Activated naive CD8-positive, alpha-beta T cell treated with anti-CD3 and anti-CD28 coated beads, Interleukin-2, amount 50 U/mL, for 16 hours (primary cell): Measurements from ENCODE around the gene RPS6KC1.
"Not testable (repeated sequence)": the region's sequence is repeated elsewhere in the genome, so short reads cannot be mapped to it uniquely, and the experiment has no call there.

Experiments used
- DNase-seq: peaks from one replicate; pipeline ENCODE4 v3.0.0-alpha.2; 2020; ENCODE audit warnings: low read depth, low spot score

Gene RPS6KC1

GRCh38 chr1:213055767-213056166 is 4.7 kb downstream of the RPS6KC1 start:
- no peak for DNase-seq

DNA sequence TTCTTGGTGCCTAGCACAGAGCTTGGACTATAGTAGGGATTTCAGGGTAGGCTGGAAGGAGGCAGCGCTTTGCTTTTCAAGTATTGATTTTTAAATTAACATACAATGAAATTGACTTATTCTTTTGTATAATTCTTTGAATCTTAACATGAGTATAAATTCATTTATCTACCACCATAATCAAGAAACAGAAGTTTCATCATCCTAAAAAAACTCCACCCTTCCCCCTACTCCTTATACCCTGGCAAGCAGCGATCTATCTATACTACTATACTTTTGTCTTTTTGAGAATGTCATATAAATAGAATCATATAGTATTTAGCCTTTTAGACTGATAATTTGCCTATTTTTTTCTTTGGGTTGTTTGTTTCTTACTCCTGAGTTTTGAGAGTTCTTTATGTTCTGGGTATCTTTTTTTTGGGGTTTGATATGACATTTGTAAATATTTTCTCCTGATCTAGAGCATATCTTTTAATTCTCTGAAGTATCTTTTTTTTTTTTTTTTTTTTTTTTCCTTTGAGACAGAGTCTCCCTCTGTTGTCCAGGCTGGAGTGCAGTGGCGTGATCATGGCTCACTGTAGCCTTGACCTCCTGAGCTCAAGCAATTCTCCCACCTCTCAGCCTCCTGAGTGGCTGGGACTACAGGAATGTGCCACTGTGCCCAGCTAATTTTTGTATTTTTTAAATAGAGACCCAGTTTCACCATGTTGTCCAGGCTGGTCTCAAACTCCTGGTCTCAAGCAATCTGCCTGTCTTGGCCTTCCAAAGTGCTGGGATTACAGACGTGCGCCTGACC is 6.4 kb downstream of the RPS6KC1 start:
- DNase-seq: no peak

GRCh38 chr1:213060836-213061235 is 9.8 kb downstream of the RPS6KC1 start:
- no peak for DNase-seq

GRCh38 chr1:213061263-213061662 is 10.2 kb downstream of the RPS6KC1 start:
- no peak for DNase-seq

DNA sequence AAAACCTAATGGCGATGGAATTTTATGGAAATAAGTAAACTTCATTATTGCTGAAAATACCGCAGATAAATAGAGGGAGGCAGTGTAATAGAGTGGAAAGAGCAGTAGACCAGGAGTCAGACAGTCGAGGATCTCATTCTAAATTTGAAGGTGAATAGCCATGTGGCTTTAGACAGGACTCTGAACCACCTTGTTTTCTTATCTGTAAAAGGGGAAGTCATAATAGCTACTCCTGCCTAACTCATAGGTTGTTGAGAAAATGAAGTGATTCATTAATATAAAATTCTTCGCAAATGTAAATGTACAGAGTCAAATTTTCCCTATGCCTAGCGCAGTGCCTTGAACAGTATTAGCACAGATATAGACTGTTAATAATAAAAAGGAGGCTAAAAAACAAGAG is 14.8 kb downstream of the RPS6KC1 start:
- DNase-seq: no peak

DNA sequence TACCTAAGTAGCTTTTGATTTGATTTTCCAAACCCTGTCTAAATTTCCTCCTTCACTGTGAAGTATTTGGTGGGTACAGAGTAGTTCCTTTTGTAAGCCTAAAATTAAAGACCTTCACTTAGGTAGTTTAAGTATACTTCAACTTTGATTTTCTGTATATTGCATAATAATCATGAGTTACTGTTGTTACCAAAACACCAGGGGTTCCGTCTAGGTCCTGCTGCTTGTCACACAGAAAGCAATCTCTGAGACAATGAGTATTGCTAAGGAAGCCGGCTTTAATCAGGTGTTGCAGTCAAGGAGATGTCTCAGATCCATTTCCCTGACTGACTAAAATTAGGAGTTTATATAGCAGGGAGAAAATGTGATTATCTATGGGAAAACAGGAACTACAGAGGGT is 15.3 kb downstream of the RPS6KC1 start:
- DNase-seq: no peak

DNA sequence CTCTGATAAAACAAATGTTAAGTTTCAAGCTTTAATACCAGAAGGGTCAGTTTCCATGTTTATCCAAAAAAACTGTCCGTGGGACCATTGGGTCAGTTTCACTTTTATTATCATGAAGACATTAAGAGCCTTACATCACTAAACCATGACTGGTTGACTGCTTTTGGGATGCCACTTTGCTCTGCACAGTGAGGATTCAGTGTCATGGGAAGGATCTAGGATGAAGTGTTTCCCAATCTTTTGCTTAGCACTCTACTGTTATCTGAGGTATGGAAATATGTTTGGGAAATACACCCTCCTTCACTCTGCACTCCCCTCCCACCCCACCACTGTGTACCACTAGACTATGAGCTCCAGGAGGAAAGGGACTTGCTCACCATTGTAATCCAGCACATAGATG is 16.3 kb downstream of the RPS6KC1 start:
- DNase-seq: no peak

- no peak for DNase-seq
Measured at GRCh38 chr1:213070406-213070805, 19.4 kb downstream of the RPS6KC1 start.

- no peak for DNase-seq
Measured at GRCh38 chr1:213075725-213076124, 24.7 kb downstream of the RPS6KC1 start.

DNA sequence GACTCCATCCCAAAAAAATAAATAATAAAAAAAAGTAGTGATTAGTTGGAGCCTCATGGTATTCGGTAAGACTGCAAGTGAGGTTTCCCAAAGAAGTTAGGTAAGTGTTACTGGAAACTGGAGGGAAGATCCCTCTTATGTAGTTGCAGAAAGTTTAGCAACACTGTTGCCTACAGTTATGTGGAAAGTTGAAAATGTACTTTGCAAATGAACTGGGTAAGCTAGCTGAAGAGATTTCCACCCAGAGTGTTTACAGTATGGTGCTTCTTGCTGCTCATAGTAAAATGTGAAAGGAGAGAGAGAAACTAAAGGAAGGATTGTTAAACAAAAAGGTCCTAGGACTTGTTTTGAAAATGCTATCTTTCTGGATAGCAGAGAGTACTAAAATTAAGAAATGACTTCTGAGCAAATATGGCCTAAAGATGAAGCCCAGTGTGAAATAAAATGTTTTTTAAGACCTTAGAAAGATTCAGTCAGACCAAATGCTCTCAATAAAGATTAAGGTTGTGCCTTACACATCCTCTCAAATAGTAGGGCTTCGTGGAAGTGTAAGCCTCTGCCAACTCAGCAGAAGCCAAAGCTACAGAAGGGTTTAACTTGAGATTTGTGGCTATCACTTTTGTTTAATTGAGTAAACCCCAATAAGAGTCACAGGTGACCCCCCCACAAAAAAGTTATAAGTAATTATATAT is 31.5 kb downstream of the RPS6KC1 start:
- DNase-seq: no peak

DNA sequence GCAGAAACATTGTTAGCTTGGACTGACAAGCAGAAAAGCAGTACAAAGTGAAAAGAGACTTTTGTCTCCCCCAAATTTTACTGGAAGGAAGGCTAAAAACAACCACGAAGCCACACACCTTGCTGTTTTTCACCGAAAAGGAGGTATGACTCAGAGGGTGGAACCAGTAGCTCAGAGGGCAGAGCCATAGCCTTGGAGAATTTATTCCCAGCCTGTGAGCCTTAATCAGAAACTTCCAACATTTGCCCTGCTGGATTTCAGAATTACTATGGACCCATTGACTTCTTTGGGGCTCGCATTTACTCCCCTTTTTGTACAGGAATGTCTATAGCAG is 32.0 kb downstream of the RPS6KC1 start:
- no peak for DNase-seq

DNA sequence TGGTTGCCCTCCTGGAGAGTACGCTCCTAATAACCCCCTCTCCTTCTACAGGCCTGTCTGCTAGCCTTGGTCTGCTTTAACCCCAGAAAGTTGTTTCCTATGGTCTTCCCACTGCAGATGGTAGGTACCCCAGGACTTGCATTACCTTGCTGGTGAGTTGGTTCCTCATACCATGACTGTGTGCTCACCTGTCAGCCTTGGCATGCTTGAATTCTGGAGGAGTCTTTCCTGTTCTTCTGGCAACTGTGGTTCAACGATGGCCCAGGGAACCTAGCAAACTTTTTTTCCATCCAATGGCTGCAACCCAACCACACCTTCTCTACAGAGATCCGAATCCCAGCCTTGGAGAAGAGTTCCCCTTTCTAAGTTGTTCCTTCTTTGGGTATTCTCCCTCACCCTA is 36.9 kb downstream of the RPS6KC1 start:
- no peak for DNase-seq

- no peak for DNase-seq
Measured at GRCh38 chr1:213089924-213090677, 39.1 kb downstream of the RPS6KC1 start.

DNA sequence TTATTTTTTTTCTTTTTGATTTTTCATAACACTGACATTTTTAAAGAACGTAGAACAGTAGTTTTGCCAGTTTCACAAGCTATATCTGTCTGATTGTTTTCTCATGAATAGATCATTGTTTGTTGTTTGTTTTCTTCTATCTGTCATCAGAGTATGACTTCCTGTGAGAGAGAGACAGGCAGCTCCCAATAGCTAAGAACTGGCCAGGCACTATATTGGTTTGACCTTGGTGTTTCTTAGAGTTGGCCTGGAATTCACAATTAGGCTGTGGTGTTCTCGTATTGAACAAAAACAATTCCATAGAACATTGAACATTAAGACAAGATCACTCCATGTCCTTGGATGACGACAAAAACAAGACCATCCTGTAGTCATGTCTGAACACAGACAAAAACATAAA is 43.4 kb downstream of the RPS6KC1 start:
- no peak for DNase-seq

DNA sequence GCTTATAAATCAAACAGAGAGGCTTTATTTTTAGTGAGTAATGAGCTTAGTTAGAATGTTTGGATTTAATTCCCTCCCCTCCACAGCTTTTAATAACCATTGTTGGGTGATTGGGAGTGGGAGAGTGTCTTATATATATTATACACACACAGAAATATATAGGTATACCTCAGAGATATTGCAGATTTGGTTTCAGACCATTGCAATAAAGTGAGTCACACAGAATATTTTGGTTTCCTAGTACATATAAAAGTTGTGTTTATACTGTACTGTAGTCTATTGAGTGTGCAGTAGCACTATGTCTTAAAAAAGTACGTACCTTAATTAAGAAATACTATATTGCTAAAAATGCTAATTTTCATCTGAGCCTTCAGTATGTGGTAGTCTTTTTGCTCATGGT is 44.4 kb downstream of the RPS6KC1 start:
- no peak for DNase-seq

DNA sequence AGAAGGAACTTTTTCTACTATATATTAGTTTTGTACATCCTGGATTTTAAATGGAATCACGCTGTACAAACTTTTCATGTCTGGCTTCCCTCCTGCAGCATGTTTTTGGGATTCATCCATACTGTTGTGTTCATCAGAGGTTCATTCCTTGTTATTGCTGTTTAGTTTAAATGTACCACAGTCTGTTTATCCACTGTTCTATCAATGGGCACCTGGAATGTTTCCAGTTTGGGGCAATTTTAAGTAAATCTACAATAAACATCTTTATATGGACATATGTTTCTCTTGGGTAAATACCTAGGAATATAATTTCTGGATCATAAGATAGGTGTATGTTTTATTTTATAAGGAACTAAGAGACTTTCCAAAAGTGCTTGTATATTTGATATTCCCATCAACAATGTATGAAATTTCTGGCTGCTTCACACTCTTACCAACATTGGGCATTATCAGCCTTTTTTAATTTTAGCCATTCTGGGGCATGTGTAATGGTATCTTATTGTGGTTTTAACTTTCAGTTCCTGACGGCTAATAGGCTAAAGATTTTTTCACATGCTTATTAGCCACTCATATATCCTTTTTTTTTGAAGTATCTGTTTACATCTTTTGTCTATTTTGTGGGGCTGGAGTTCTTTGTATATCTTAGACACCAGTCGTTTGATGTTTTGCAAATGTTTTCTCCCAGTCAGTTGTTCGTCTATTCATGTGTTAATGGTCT is 48.8 kb downstream of the RPS6KC1 start:
- no peak for DNase-seq

DNA sequence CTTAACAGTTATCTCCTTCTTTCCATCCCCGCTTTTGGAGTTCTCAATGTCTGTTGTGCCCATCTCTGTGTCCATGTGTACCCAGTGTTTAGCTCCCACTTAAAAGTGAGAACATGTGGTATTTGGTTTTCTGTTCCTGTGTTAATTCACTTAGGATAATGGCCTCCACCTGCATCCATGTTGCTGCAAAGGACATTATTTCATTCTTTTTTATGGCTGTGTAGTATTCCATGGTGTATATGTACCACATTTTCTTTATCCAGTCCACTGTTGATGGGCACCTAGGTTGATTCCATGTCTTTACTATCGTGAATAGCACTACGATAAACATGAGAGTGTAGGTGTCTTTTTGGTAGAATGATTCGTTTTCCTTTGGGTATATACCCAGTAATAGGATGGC is 49.5 kb downstream of the RPS6KC1 start:
- DNase-seq: not testable (repeated sequence)

- DNase-seq: no peak
Measured at GRCh38 chr1:213103377-213104306, 52.6 kb downstream of the RPS6KC1 start.

DNA sequence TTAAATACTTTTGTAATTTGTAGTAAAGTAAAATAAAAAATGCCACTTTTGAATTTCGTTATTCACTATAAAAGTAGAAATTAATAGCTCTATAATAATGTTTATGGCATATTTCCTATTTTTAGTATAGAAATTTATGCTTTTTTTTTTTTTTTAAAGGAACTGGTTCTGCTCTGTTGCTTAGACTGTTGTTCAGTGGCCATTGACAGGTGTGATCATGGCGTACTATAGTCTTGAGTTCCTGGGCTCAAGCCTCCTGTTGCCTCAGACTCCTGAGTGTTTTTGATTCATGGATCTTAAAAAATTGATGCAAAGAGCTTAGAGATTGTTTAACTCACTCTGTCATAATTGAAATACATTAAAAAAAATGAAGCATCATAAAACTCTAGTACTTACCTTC is 53.6 kb downstream of the RPS6KC1 start:
- DNase-seq: no peak

- no peak for DNase-seq
Measured at GRCh38 chr1:213106298-213106697, 55.3 kb downstream of the RPS6KC1 start.

- DNase-seq: no peak
Measured at GRCh38 chr1:213107613-213108012, 56.6 kb downstream of the RPS6KC1 start.
